RKO (cell line): ENCODE measurements around the gene HES4.
"Not testable (repeated sequence)": the region's sequence is repeated elsewhere in the genome, so short reads cannot be mapped to it uniquely, and the experiment has no call there.

Source experiments
- DNase-seq: peaks from one replicate; pipeline ENCODE4 v3.0.0-alpha.2; 2016; ENCODE audit warnings: low spot score

HES4 gene

DNA sequence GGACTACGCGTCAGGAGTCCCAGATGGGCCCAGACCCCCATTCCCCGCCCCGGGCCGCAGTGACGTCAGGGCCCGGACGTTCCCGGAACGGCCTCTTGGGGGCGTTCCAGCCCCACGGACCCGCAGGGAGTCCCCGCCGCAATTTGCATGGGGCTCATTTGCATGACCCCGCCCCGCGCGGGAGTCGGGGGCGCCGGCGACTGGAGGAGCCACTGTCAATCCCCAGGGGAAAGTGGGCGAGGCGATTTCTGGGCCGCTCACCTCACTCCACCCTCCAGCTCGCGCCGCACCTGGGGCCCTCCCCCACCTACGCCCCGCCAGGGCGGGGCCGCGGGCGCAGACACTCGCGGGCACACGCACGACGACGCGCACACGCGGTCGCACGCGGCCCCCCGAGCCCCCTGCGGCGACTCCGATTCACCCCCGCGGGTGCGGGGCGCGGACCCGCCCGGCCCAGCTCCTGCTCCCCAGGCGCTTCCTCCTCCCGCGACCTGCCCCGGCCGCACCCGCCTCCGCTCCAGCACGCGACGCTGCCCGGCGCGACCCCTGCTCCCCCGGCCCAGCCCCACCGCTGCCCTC, 33.2 kb upstream of the HES4 start:
- no peak for DNase-seq

DNA sequence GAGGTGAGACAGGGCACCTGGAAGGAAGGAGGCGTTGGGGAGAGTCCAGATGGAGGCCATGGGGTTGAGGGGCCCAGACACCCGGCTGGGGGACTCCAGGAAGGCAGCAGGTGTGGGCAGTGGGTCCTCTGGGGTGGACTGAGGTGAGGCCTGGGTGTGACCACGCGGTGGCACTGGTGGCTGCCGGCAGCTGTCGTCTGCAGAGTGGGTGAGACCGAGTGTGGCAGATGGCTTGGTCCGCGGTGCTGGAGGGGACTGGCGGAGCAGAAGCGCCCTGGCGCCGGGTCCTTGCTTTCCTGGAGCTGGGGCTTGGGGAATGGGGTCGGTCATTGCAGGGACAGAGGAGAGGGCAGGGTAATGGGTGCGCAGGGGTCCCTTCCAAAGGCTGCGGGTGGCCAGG, 32.5 kb upstream of the HES4 start:
- DNase-seq: no peak

DNA sequence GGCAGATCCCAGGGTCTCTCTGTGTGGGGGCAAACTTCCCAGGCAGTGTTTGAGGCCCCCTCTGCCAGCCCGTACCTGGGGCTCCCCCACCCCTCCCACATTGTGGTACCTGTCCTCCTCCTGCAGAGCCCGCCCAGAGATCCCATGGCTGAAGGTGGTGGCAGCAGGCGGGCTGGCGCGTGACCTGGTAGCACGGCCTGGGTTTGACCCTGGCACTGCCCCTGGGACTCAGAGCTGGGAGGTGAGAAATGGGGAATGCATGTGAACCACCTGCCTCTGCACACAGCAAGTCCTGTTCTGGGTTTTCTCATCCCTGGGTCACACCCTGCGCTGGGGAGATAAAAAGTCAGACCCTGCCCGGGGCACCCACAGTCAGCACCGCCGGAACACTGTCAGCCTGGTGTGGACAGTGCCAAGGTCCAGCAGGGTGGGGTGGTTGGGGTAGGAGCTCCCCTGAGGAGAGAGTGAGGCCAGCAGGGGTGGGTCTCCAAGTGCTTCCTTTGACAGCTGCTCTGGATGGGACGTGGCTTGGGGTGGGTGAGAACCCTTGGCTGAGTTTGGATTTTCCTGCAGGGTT, 31.9 kb upstream of the HES4 start:
- no peak for DNase-seq

DNA sequence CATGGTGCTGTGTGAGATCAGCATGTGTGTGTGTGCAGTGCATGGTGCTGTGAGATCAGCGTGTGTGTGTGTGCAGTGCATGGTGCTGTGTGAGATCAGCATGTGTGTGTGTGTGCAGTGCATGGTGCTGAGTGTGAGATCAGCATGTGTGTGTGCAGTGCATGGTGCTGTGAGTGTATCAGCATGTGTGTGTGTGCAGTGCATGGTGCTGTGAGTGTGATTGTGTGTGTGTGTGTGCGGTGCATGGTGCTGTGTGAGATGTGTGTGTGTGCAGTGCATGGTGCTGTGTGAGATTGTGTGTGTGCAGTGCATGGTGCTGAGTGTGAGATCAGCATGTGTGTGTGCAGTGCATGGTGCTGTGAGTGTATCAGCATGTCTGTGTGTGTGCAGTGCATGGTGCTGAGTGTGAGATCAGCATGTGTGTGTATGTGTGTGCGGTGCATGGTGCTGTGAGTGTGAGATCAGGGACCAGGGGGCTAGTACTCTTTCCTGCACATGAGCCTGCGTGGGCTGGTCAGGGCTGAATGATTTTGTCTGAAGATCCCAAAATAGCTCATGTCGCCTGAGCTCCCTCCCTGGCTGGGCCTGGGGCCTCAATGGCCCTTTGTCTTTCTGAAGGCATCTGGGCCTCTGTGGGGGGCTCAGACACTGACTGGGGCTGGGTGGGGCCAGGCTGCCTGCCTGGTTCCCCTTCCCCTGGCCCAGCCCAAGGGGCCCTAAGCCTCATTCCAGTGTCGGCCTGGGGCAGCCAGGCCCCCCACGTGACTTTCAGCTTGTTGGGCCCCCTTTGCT, 31.2 kb upstream of the HES4 start:
- not testable (repeated sequence) for DNase-seq

DNA sequence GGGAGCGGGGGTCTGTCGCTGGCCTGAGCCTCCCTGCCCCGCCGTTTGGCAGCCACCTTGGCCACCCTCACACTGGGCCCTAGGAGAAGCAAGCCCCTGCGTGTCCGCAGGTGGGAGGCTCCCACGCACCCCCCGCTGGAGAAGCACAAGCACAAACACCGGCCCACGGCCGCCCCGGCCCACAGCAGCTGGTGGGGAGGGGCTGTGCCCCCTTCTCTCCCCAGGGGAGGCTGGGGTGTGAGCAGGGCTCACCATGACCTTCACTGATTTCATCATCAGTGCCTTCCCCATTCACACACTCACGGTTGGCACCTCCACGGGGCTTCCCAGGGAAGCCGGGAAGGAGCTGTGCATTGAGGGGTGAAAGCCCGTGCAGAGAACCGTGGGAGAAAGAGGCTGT, 27.9 kb upstream of the HES4 start:
- DNase-seq: no peak

DNA sequence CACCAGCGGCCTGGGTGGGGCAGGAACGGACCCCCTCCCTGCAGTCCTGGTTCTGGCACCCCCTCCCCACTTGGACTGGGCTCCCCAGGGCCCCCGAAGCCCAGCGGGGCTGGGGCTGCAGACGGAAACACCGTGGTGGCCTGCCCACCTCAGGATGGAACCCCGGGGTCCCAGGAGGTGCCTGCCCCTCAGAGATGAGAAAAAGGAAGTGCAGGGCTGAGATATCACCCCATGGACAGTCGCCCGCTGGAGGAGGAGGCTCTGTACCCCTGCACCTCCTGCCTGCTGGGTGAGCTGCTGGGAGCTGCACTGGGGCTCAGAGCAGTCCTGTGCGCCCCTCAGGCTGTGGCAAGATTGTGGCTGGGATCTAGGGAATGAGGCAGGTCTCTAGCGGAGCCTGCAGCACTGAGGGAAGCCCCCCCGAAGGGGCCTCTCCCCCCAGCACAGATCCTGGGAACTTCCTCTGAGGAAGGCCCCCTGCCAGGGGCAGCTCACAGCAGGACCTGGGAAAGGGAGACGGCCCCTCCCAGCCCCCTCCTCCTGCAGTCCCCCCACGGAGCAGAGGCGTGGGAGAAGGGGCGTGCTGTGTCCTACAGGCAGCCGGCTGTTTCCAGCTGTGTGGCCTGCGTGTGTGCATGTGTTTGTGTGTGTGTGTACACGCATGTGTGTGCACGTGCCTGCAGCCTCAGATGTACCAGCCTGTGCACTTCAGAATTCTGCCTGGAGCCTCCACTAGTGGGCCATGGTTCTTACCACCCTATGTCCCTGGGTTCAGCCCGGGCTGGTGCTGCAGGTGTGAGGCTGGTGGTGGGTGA, 26.9 kb upstream of the HES4 start:
- DNase-seq: no peak

DNA sequence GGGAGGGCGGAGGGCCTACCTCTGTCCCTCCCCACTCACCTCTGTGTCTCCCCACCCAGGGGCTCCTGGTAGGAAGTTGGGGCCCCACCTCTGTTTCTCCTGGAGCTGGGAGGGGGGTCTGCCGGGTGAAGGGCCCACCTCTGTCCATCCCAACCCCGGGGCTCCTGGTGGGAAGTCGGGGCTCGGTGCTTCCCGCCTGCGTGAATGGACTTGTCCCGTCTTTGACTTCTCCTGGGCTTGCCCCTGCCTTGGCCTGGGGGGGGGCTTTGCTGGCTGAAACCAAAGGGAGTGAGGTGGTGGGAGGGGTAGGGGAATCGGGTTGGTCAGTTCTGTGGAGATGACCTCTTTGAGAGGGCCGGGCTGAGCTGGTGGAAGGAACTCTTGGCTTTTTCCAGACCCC, 25.8 kb upstream of the HES4 start:
- no peak for DNase-seq

DNA sequence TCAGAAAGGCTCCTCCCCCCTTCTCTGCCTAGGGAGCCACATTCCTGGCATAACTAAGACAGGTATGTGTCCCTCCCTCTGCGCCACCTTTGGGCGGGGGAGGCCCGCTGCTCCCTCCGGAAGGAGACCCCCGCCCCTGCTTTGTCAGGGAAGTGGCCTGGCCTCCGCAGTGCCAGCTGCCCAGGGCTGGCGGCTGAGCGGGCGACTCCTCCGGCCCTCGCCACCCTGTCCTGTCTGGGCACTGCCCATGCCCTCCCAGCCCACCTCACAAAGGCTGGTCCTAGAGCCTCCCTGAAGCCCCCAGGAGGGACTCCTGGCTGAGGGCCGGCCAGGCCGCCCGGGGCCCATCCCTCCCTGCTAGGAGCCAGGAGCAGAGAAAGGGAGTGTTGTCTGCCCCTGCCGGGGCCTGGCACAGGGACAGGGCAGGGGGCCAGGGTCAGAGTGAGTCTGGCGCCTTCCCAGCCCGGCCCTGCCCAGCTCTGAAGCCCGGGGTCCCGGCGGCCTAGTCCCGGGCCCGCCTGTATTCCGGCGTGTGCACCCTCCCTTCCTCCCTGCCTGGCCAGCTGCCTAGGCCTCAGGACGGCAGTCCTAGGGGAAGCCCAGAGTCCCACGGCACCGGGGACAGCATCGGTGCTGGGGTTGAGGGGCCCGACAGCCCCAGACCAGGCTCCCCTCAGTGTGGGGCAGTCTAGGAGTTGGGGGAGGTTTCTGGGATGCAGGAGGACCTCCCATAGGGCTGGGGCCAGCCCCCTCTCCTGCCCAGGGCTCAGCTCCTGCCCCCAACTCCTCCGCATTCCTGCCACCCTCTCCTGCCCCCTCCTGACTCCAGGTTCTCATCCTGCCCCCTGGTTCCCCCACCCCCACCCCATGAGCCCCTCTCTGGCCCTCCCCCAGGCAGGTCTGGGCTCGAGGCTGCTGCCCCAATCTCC, 25.1 kb upstream of the HES4 start:
- no peak for DNase-seq

DNA sequence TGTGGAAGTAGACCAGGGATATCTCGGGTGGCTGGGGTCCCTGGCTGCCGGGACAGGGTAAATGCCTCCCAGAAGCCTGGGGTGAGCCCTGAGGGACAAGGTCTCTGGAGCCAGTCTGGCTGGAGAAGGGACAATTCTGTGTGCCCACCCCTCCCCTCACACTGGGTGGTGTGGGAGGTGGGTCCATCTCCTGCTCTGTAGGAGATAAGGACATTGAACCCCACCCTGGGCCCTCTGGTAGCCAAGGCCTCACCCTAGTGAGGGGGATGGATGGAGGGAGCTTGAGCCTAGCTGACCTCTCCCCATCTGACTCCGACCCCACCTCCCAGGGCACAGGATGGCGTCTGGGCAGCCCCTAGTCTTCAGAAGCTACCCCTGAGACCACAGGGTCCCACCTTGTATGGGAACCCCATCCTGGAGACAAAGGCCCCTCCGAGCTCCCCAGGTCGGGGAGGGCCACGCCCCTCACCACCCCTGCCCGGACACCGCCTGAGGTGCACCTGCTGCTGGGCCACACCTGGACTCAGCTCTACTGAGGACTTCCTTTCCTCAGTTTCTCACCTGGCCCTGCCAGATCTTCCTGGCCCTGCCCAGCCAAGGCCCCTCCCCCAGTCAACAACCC, 24.4 kb upstream of the HES4 start:
- DNase-seq: no peak

DNA sequence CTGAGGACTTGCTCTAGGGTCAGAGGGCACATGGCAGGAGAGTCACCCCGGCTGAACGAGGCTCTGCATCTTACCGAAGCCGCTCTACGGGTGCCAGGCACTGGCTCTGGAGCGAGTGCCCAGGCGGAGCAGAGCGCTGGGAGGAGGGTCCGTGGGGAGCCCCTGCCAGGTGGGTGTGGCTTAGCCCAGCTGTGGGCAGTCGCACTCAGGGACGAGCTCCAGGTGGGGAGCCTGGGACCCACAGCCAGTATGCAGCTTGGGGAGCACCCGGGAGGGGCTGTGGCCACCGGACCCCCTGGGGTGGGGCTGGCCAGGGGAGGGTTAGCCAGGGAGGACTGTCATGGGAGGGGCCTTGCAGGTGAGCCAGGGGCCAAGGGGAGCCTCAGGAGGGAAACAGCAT, 23.8 kb upstream of the HES4 start:
- DNase-seq: no peak

DNA sequence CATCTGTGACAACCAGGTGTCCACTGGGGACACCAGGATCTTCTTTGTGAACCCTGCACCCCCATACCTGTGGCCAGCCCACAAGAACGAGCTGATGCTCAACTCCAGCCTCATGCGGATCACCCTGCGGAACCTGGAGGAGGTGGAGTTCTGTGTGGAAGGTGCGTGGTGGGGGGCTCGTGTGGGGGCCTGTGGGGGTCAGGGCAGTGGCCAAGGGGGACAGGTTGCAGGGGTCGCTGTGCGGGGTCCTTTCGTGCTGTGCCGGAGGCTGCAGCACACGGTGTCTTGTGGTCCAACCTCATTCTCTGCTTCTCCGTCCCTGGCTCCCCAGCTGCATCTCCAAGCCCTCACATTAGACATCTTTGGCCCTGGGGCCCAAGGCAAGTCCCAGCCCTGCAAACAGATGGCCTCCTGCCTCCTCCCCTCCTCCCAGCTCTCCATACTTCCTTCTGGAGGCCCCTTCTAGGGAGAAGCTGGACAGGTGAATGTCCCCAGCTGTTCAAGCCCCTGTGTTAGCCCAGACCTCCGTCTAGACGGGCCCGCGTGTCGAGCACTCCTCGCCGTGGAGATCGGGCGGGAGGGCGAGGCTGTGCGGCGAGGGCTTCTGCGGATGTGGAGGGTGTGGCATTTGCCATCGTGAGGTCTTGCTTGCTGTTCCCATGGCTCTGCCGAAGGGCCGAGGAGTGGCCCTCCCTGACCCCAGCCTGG, 22.6 kb upstream of the HES4 start:
- no peak for DNase-seq

DNA sequence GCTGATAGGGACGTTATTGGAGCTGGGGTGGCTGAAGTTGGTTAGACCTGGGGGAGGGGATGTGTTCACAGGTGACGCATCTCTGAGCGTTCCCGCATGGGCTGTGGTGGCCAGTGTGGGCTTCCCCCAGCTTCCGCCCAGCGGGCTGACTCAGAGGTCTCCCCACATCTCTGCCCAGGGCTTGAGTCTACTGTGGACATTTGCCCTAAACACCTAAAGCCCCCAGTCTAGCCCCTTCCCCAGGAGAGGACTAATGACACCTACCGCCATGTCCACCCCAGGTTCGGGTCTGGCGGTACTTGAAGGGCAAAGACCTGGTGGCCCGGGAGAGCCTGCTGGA, 22.0 kb upstream of the HES4 start:
- peak; percentile 76 for DNase-seq

DNA sequence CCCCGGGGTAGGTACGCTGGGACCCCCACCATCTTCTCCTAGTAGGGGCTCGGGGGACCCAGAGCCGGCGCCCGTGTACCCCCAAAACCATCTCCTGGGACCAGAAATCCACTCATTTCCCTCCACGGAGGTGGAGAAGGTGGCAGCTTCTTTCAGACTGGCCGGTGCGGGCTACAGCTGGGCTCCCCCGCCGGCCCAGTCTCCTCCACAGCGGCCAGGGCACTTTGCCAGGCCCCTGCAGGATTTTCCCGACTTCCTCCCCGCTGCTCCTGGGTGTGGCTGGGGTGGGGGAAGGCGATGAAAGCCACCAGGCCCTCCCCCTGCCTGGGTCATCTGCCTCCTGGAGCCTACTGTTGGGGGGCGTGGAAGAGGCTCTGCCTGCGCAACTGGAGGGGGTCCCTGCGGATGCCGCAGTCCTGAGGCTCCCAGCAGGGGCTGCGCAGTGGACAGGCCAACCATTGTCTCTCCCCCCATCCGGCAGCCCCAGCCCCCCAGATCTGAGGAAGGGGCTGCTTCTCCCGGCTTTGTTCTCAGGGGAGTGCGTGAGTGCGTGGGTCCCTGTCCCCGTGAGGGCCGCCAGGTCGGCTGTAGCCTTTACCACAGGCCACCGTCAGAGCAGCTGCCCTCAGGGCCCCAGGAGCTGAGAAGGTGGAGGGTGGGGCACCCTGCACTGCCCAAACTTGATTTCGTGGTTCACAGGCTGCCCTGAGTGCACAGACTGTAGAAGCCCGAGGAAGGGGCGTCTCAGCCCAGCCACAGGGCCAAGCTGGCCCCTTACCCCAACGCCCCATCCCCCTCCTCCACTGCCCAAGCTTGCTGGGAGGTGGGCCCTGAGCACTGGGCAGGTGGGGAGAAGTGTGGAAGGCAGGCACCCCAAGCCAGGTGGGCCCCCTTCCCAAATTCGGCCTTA, 21.4 kb upstream of the HES4 start:
- DNase-seq: peak; percentile 68

DNA sequence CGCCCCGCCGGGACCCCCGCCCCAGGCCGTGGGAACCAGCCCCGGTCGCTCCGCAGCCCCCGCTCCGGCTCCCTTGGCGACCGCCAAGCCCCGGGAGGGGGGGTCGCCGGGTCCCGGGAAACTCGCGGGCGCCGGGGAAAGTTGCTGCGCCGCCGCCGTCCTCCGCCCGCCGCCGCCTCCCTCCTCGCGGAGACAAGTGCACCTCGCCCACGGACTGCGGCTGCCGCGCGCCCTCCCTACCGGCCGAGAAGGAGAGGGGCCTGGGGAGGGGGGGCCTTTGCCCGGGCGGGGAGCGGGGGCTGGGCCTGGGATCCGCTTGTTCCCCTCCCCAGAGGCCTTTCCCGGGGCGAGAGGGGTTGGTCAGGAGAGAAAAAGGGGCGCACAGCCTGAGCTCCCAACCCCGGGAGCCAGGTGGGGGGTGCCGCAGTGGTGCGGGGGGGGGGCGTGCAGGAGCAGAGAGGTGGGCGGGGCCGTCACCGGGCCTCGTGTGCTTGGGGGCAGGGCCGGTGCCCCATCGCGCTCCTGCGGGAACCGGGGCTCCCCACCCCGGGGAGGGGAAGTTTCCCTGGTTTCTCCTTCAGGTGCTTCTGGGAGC, 20.6 kb upstream of the HES4 start:
- DNase-seq: peak; percentile 55

DNA sequence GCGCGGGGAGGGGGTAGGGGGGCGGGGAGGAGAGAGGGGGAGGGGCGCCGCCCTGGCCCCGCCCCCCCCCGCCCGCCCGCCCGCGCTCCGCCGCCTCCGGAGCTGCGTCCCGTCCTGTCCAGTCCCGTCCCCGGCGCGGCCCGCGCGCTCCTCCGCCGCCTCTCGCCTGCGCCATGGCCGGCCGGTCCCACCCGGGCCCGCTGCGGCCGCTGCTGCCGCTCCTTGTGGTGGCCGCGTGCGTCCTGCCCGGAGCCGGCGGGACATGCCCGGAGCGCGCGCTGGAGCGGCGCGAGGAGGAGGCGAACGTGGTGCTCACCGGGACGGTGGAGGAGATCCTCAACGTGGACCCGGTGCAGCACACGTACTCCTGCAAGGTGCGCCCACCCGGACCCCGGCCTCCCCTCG, 20.1 kb upstream of the HES4 start, which contains the start of gene AGRN:
AGRN (plus strand) TSS at position 121 of the 405 bp plus-strand sequence; CDS start at position 174, 53 bp downstream.
- DNase-seq: peak; percentile 55

DNA sequence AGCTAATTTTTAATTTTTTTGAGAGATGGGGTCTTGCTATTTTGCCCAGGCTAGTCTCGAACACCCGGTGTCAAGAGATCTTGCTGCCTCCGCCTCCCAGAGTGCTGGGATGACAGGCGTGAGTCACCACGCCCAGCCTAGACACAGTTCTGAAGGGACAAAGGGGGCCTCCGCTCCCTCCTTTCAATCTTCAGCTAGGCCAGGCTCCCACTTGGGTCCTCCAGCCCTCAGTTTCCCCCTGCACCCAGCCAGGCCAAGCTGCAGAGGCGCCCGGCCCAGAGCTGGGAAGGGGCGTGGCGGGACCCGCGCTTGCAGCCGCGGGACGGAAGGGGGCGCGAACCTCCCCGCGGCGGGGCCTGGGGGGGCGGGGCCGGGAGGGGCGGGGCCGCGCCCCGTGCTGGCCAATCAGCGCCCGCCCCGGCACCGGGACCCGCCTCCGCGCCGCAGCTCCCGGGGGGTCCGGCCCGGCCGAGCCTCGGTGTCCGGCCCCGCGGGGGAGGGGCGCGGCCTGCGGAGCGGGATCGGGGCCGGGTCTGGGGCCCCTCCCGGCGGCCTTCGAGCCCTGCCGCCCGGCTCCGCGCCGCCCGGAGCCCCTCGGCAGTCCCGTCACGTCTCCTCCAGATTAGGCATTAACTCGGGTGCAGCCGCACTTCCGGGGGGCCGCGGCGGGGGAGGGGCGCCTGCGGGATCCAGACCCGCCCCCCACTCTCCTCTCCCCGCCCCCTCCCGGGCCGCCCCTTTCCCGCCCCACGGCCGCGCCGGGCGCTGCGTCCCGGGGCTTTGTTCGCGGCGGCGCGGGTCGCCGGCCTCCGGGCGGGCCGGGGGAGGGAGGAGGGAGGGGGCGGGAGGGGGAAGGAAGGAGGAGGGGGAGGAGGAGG, 19.5 kb upstream of the HES4 start:
- DNase-seq: peak; percentile 83

DNA sequence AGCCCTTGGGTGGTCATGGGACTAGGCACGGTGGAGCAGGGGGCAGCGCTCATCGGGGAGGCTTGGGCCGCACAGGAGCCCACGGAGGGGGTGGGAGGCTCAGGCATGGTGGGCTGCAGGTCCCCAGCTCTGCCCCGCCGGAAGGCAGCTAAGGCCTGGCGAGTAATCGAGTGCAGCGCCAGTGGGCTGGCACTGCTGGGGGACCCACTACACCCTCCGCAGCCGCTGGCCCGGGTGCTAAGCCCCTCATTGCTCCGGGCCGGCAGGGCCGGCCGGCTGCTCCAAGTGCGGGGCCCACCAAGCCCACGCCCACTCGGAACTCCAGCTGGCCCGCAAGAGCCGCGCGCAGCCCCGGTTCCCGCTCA, 18.4 kb upstream of the HES4 start:
- DNase-seq: not testable (repeated sequence)
